ENCODE results near the gene PHACTR1.

PHACTR1 gene

DNA sequence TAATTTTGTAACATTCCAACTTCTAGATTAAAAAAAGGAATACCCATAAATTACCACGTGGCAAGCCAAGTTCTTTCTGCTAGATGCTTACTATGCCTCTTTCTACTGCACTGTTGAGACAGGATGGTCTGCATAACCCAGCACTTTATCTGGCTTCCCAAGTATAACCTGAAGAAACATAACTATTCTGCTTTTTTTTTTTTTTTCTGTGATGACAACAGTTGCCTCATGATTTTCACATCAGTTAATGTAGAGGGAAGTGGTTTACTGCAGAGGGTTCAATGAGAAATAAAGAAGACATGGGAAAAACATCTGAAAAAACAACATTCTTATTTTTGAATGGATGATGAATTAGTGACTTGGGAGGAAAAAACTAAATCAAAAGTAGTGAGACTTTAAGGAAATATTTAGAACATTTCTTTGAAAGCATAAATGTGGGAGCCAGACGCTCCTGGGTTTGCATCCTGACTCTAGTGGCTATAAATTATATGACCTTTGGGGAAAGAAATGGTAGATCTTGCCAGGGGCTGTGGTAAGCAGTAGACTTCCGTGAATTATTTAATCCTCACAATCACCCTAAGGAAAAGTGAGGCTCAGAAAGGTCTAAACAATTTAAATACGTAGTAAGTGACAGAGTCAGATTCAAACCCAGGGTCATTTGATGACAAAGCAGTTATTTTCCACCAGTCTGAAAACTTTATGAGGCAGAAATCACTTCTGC lies 230.7 kb downstream of the PHACTR1 start:
- POLR2A ChIA-PET (ENCODE audit: low non-redundant PET), result no interaction called here
- CTCF ChIA-PET, result interaction anchor here (0.6 kb wide), 1 partner anchor 102 kb away, joined by 3 read pairs; no protein-coding TSS in a partner anchor
- no peak for DNase-seq (ENCODE audit: low spot score)
- TF ChIP-seq, protein P1, sequence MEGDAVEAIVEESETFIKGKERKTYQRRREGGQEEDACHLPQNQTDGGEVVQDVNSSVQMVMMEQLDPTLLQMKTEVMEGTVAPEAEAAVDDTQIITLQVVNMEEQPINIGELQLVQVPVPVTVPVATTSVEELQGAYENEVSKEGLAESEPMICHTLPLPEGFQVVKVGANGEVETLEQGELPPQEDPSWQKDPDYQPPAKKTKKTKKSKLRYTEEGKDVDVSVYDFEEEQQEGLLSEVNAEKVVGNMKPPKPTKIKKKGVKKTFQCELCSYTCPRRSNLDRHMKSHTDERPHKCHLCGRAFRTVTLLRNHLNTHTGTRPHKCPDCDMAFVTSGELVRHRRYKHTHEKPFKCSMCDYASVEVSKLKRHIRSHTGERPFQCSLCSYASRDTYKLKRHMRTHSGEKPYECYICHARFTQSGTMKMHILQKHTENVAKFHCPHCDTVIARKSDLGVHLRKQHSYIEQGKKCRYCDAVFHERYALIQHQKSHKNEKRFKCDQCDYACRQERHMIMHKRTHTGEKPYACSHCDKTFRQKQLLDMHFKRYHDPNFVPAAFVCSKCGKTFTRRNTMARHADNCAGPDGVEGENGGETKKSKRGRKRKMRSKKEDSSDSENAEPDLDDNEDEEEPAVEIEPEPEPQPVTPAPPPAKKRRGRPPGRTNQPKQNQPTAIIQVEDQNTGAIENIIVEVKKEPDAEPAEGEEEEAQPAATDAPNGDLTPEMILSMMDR (conservative IDR thresholded peaks at IDR 0.05; ENCODE audit: low read depth), result no peak
- no peak overlapping the region for H3K27ac ChIP-seq

DNA sequence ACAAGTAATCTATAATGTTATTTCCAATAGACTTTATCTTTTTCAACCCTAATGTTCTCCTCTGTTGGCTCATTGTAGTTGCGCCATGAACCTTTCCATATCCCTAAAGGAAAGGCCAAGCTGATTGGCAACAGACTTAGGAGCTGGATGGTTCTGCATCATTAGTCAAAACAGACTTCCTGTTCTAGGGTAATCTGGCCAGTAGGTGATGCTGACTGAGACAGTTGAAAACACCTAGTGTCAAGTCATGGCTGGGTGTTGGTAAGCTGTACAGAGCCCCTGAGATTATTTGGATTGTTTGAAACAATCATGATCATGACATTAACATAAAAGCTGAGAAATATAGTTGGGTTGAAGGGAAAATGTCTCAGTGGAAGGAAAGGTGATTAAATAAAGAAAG lies 231.4 kb downstream of the PHACTR1 start:
- ChIA-PET POLR2A (ENCODE audit: low non-redundant PET) (no interaction called here), CTCF (interaction anchor here (0.6 kb wide), 1 partner anchor 101 kb away, joined by 3 read pairs; no protein-coding TSS in a partner anchor)
- DNase-seq (ENCODE audit: low spot score), result no peak
- H3K27ac ChIP-seq, result no peak overlapping the region
- TF ChIP-seq, protein P1 (conservative IDR thresholded peaks at IDR 0.05; ENCODE audit: low read depth), result no peak

DNA sequence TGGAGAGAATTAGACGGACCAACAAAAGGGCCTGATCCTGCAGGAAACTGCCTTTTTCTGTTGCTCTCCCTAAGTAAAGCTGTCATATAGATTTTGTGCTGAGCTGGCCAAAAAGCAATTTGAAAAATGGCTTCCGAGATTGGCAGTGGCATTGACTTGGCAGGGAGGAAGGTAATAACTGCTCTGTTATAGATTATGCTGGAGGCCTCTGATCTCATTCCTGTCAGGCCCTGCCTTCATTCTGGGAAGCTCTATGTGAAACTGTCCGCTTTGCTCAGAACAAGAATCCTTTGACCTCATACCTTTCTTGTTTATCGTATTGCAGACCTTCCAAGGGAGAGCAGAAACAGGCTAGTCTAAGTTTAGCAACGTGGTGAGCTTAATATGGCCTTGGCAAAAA lies 234.4 kb downstream of the PHACTR1 start:
- no peak overlapping the region for H3K27ac ChIP-seq
- CTCF ChIA-PET, result no interaction called here
- POLR2A ChIA-PET (ENCODE audit: low non-redundant PET), result no interaction called here
- no peak for DNase-seq (ENCODE audit: low spot score)
- TF ChIP-seq, protein P1 (conservative IDR thresholded peaks at IDR 0.05; ENCODE audit: low read depth), result no peak

DNA sequence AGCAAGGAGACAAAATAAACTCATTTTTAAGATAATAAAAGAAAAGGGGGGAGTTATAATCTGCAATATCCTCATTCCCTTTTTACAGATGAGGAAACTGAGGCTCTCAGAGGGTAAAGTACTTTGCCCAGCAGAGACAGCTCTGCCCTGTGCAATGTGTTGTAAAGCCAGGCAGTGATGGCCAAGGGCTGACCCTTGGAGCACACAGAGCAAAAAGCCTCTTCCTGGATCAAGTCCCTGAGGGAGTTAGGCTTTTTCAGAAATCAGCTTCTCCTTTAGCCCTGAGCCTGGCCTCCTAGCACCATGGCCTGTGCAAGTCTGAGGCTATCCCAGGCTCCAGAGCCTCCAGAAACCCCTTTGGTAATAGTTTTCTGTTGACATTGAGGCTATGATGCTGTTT lies 234.8 kb downstream of the PHACTR1 start:
- ChIA-PET CTCF (no interaction called here), POLR2A (ENCODE audit: low non-redundant PET) (no interaction called here)
- no peak overlapping the region for H3K27ac ChIP-seq
- DNase-seq (ENCODE audit: low spot score), result no peak
- TF ChIP-seq, protein P1 (conservative IDR thresholded peaks at IDR 0.05; ENCODE audit: low read depth), result no peak

DNA sequence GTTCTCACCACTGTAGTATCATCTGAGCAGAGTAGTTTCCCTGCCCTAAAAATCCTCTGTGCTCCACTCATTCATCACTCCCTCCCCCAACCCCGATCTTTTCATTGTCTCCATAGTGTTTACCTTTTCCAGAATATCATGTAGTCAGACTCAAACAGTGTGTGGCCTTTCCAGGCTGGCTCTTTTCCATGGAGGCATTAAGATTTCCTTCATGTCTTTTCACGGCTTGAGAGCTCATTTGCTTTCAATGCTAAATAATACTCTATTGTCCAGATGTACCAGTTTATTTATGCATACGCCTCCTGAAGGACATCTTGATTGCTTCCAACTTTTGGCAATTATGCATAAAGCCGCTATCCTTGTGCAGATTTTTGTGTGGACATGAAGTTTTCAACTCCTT lies 235.8 kb downstream of the PHACTR1 start:
- ChIA-PET POLR2A (ENCODE audit: low non-redundant PET) (no interaction called here), CTCF (no interaction called here)
- TF ChIP-seq, protein P1 (conservative IDR thresholded peaks at IDR 0.05; ENCODE audit: low read depth), result no peak
- no peak for DNase-seq (ENCODE audit: low spot score)
- H3K27ac ChIP-seq, result no peak overlapping the region

DNA sequence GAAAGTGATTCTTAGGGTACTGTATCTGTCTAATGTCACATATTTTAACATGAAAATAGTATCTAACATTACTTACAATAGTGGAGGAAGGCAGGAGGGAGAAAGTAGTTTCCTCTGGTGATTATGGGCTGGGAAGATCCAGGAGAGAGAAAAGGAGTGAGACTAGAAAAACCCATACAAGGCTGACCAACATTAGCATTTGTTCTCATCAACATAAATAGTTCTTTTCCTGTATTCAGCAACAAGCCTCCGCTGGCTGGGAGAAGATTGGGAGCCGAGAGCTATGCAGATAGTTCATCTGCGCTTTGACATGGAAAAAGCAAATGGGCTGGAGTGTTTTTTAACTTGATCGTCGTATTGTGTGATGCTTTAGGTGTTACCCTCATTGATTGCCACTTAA lies 239.4 kb downstream of the PHACTR1 start:
- no peak for DNase-seq (ENCODE audit: low spot score)
- TF ChIP-seq, protein P1 (conservative IDR thresholded peaks at IDR 0.05; ENCODE audit: low read depth), result no peak
- CTCF ChIA-PET, result no interaction called here
- no peak overlapping the region for H3K27ac ChIP-seq
- POLR2A ChIA-PET (ENCODE audit: low non-redundant PET), result no interaction called here
